HG03342 (cell line): ENCODE measurements around the gene ASMT.
"Not testable (repeated sequence)": the region's sequence is repeated elsewhere in the genome, so short reads cannot be mapped to it uniquely, and the experiment has no call there.

Experiments
- ATAC-seq: cut with Tn5 transposase; IDR thresholded peaks from one replicate; pipeline ENCODE4 v1.9.1; 2021; ENCODE audit warnings: mild to moderate bottlenecking, moderate library complexity; ENCODE audit not compliant: unreplicated experiment

Gene ASMT, protein sequence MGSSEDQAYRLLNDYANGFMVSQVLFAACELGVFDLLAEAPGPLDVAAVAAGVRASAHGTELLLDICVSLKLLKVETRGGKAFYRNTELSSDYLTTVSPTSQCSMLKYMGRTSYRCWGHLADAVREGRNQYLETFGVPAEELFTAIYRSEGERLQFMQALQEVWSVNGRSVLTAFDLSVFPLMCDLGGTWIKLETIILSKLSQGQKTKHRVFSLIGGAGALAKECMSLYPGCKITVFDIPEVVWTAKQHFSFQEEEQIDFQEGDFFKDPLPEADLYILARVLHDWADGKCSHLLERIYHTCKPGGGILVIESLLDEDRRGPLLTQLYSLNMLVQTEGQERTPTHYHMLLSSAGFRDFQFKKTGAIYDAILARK

DNA sequence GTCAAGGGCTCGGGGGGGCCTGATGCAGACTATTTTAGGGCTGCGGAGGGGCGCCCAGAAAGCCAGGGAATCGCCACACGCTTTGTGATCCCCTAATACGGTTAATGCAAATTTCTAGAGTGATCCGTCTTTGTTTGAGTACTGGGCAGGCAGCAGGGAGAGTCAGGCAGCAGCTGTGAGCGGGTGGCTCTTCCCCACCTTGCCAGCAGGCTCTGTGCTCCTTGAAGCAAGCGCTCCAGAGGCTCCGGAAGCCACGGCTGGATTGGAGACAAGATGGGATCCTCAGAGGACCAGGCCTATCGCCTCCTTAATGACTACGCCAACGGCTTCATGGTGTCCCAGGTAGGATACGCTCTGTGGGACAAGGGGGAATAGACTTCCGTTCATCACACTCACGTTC, at the start of gene ASMT:
Gene ASMT, plus strand, starts transcription at position 133 of the 400 bp plus-strand sequence. Its CDS starts 141 bp downstream, at position 274.
- ATAC-seq, result no peak

DNA sequence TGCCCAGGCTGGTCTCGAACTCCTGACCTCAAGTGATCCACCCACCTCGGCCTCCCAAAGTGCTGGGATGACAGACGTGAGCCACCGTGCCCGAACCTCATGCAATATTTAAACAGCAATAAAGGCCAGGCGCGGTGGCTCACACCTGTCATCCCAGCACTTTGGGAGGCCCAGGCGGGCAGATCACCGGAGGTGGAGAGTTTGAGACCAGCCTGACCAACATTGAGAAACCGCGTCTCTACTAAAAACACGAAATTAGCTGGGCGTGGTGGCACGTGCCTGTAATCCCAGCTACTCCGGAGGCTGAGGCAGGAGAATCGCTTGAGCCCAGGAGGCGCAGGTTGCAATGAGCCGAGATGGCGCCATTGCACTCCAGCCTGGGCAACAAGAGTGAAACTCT, 40.7 kb upstream of the ASMT start:
- not testable (repeated sequence) for ATAC-seq

DNA sequence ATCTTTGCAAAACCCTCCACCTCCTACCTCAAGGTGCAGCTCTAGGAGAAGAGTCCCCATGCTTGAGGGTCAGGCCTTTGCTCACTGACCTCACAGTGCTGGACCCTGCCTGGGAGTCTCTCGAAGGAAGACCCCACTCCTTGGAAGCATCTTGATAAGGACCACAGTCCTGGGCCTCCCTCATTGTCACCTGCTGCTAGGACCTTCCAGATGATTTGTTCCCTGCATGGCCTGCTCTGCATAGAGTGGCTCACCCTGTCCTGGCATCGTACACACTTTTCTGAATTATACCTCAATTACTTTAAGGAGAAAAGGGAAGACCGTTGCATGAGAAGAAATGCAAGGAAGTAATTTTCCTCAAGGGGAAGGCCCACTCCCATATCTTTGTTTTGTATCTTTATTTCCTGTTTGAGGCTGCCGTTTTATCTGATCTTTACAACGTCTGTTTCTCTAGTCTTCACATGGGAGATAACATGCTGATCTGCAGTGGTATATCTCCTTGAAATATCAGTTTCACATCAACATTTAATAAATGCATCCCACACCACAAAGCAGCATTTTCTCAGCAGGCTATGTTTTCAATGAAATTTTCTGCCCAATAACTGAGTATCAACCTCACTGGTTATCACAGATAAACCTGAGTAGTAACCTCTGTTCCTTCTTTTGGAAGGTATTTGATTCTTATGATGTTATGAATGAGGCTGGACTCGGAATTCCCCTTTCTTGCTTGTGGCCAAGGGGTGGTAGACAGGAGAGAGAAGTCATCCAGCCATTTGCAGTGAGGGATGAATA, 38.5 kb upstream of the ASMT start:
- no peak for ATAC-seq

DNA sequence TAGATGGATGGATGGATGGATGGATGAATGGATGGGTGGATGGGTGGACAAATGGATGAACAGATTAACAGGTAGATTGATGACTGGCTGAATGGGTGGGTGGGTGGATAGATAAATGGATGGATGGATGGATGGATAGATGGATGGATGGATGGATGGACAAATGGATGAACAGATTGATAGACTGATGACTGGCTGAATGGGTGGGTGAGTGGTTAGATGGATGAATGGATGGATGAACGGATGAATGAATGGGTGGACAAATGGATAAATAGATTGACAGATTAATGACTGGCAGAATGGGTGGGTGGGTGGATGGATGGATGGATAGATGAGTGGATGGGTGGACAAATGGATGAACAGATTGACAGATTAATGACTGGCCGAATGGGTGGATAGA, 37.0 kb upstream of the ASMT start:
- ATAC-seq, result no peak

DNA sequence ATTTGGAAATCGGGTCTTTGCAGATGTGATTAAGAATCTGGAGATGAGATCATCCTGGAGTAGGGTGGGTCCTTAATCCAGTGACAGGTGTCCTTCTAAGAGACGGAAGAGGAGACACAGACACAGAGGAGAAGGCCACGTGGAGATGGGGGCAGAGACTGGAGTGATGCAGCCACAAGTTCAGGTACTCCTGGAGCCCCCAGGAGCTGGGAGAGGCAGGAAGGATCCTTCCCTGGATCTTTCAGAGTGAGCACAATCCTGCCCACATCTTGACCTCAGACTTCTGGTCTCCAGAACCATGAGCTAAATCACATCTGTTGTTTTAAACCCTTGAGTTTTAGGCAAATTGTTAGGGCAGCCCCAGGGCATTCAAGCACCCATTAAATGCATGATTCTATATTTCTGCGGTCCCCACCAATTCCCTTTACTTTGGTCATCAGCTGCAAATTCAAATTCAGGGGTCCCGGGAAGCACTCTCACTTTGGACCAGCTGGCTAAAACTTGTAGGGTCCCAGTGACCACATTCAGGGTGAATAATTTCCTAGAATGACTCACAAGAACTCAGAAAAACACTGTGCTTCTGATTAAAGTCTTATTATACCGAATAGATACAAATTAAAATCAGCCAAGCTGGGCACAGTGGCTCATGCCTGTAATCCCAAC, 36.2 kb upstream of the ASMT start:
- ATAC-seq, result no peak

DNA sequence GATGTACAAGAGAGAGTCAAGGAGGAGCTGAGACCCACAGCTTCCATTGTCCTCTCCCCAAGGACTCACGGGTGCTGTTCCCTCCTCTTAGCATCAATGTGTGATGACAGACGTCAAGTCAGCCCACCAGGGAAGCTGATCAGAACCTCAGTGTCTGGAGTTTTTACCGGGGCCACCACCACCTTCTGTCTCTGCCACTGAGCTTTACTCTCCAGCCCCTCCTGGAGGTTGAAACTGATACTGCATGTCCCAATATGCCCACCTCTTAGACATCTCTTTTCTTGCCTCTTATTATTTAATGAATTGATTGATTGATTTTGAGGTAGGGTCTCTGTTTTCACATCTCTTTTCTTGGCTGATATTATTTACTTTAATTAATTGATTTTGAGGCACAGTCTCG, 33.7 kb upstream of the ASMT start:
- peak; percentile 61 for ATAC-seq

DNA sequence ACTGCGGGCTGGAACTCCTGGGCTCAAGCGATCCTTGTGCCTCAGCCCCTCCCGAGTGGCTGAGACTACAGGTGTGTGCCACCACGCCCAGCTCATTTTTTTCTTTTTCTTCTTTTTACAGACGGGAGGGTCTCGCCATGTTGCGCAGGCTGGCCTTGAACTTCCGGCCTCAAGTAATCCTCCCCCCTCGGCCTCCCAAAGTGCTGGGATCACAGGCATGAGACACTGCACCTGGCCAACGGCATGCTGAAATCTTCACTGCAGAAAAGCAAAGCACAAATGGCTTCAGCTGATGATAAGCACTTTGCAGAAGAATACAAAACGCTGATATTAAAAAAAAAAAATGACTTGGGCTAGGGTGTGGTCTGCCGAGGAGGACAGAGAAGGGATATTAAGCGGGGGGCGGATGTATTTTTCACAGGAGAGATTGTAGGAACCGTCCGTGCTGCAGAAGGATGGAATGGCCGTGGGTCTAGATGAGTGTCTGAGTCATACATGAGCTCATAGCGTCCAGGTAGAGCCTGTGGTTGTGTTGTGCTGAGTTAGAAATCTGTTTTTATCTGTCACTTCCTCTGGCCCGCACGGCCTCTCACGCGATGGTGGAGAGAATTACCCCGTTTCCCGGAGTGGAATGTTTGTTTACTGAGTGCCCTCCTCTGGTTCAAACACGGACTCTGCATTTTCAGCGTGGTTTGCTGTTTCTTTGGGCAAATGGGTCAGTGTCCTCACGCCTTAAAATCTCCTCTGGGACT, 32.0 kb upstream of the ASMT start:
- peak; percentile 77 for ATAC-seq

DNA sequence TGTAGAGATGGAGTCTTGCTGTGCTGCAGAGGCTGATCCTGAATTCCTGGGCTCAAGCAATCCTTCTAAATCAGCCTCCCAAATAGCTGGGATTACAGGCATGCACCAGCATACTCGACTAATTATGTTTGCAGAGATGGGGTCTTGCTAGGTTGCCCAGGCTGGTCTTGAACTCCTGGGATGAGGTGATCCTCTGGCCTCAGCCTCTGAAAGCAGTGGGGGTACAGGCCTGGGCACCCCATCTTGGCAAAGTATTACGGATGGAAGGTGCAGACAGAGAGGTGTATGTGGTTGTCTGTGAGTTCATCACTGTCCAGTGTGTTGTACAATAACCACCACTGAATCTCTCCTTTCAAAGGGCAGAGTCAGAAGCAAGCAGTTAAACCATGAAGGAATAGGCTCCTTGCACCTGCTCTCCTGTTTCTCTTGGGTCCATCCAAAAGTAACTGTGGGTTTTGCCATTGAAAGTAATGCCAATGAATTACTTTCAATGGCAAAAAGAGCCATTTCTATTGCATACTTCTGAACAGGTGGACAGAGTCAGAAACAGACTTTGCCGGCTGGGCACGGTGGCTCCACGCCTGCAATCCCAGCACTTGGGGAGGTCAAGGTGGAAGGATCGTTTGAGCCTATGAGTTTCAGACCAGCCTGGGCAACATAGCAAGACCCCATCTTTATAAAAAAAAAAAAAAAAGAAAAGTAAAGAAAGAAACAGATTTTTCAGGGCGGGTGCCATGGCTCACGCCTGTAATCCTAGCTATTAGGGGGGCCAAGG, 30.4 kb upstream of the ASMT start:
- ATAC-seq, result no peak

DNA sequence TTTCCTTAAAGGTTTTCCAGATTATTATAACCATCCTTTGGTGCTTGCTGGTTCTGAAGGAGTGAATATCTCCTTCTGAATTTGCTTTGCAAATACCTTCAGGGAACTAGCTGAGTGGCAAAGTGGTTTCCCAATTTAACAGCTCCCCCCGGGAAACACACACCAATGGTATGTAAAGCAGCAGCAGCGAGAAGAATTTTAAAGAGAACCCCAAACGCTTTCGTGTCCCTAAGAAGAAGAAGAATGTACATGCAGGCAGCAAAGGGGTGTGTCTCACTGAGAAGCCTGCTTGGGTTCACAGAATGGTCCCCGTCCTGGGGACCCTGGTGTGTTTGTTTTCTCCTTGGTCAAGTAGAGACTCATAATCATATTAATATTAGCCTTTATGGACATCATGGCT, 27.7 kb upstream of the ASMT start:
- no peak for ATAC-seq

DNA sequence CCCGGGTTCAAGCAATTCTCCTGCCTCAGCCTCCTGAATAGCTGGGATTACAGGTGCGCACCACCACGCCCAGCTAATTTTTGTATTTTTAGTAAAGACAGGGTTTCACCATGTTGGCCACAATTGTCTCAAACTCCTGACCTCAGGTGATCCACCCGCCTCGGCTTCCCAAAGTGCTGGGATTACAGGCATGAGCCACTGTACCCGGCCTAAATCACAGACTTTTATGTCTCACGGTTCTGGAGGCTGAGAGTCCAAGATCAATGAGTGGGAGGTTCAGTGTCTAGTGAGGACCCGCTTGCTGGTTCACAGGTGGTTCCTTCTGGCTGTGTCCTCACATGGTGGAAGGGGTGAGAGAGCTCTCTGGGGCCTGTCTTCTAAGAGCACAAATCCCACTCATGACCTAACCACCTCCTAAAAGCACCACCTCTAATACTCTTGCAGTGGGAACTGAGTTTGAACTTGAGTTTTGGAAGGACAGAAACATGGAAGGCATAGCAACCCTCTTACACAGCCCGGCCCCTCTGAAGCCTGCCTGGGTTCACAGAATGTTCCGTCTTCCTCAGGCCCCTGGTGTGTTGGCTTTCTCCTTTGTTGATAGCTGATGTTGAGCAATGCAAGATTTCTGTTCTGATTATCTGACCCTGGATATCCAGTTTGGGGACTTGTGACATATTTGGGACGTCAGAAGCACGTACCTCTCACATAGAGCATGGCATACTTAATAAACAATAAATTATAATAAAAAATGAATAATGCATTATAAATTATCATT, 25.3 kb upstream of the ASMT start:
- no peak for ATAC-seq

DNA sequence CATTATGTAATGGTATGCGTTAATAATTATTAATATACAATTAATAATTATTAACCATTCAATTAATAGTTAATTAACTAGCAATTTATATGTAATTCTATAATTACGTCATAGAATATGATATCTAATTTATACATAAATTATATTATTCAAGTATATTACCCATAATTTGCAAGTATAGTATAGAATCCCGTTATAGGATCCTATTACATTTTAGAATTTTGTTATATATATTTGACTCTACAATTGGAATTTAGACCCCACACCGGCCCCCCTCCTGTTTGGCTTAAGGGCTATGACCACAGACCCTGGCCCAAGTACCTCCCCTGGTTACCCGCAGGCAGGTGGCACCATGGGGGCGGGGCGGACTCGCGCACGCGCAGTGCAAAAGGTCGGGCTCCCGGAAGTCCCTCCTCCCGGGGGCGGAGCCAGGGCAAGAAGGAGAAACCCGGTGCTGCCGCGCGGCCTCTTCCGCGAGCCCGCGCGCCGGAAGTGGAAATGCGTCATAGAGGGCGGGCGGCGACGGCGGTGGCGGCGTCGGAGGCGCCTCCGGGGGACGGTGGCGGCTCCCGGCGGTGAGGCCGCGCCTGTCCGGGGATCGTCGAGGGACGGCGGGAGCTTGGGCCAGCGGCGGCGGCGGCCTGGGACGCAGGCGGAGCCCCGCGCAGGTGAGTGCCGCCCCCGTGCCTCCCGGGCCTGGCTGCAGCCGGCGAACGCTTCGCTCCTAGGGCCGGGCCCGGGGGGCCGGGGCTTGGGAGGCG, 23.6 kb upstream of the ASMT start, which contains the start of gene AKAP17A:
Gene AKAP17A, plus strand, starts transcription at position 503 of the 761 bp plus-strand sequence. CDS start 1,859 bp downstream, outside the sequence.
- ATAC-seq, result peak; percentile 89

DNA sequence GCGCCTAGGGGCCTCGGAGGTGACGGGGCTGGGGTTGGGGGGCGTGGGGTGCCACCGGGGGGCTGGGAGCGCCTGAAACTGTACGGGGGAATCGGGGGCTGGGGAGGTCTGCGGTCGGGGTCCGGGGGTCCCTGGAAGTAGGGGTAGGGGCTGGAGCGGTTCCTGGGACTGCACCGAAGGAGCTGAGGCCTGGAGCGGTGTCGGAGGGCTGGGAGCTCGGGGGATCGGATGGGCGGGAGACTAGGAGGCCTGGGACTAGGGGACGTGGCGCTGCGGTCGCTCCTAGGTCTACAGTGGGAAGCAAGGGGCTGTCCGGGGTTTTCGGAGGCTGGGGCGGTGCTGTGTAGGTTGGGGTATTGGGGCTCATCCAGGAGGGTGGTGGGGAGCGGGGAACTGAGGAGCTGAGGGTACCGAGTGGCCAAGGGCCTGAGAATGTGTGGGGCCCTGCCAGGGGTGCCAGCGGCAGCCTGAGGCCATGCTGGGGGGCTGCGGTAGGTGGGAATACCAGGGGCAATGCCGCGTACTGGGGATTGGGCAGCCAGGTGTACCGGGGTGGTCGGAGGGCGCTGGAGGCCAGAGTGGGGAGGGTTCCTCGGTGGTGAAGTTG, 22.9 kb upstream of the ASMT start:
- no peak for ATAC-seq

DNA sequence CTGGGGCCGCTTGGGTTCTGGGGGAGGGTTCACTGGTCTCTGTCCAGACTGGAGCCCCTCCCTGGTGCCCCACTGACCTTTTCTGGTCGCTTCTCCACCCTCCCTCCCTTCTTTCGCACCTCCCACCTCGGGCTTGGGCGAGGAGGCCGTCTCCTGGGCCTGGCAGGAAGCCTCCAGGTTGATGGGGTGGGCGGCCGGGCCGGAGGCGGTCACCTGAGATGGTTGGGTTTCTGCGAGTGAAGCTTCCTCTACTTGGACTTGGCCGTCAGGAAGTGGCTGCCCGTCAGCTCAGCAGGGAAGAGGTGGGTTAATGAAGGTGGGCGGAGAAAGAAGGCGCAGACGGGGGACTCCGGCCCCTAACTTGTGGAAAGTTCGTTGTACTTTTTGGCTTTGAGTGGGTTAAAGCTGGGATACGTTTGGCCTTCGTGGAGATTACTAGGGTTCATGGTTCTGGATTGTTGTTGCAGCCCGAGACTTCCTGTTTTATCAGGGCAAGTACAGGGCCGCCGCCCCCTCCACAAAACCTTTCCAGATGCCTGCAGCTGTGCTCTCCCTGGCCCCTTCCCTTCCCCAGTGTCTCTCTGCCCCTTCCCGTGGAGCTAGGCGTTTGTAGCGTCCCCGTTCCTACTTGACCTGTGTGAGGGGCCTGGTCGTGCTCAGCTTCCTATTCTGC, 22.3 kb upstream of the ASMT start:
- no peak for ATAC-seq

DNA sequence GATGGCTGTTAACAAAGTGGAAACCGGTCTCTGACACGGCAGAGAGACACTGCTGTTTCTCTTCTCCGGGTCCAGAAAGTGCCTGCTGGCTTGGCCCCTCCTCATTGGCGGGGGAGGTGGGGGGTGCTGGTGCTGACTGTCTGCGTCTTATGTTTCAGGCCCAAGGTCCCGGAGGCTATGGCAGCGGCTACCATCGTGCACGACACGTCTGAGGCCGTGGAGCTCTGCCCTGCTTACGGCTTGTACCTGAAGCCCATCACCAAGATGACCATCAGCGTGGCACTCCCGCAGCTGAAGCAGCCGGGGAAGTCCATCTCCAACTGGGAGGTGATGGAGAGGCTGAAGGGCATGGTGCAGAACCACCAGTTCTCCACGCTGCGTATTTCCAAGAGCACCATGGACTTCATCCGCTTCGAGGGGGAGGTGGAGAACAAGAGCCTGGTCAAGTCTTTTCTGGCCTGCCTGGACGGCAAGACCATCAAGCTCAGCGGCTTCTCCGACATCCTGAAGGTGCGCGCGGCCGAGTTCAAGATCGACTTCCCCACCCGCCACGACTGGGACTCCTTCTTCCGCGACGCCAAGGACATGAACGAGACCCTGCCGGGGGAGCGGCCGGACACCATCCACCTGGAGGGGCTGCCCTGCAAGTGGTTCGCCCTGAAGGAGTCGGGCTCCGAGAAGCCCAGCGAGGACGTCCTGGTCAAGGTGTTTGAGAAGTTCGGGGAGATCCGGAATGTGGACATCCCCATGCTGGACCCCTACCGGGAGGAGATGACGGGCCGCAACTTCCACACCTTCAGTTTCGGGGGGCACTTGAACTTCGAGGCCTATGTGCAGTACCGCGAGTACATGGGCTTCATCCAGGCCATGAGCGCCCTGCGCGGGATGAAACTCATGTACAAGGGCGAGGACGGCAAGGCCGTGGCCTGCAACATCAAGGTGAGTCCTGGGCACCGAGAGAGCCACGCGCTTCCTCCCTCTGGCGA, 21.3 kb upstream of the ASMT start:
- no peak for ATAC-seq

DNA sequence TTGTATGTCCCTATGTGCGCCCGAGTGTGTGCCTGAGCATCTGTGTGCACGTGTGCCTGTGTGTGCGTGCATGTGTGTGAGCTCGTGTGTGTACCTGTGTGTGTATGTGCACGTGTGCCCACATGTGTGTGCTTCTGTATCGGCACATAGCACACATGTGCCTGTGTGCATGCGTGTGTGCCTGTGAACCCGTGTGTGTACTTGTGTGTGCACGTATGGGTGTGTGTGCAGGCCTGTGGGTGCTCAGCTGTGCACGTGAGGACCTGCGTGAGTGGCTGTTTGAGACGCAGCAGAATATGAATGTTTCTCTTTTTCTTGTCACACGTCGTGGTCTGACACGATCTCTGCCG, 19.2 kb upstream of the ASMT start:
- no peak for ATAC-seq

DNA sequence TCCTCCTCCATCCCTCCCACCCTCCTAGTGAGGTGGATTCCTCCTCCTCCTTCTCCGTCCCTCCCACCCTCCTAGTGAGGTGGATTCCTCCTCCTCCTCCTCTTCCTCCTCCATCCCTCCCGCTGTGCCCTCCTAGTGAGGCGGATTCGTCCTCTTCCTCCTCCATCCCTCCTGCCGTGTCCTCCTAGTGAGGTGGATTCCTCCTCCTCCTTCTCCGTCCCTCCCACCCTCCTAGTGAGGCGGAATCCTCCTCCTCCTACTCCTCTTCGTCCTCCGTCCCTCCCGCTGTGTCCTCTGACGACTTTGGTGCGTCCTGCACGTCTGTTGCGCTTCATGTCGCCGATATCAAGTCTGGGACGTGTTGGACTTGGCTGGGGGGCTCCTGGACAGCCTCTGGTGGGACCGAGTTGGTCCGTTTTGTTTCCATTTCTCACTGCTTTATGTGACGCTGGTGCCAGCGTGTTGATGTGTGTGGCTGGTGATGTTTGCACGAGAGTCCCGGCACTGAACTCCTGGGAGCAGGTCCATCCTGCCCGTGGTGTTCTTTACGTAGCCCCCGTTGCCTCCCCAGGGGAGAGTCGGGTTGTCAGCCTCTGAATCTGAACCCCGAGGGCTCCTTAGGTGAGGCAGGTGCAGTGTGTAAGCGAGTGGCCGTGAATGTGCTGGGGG, 18.0 kb upstream of the ASMT start:
- no peak for ATAC-seq
